Mammary epithelial cell (primary cell): Measurements from ENCODE around the gene LEFTY2.

Experiments used
- EZH2 ChIP-seq: IDR thresholded peaks from 2 replicates; pipeline ENCODE4 v1.6.1; 2012; ENCODE audit warnings: low read length, inconsistent platforms, borderline replicate concordance
- TF ChIP-seq, protein P1 (sequence below), 2 donors: IDR thresholded peaks in 1 of 2; conservative IDR thresholded peaks in 1 of 2; 2 replicates each; pipeline ENCODE4 v1.5.1; 2011 to 2012; ENCODE audit warnings: inconsistent platforms in 2 of 2, low read length in 2 of 2, mild to moderate bottlenecking in 2 of 2, control low read depth in 1 of 2, low read depth in 1 of 2; ENCODE audit not compliant: insufficient read depth in 1 of 2; ENCODE audit errors: extremely low read depth in 1 of 2

DNA sequence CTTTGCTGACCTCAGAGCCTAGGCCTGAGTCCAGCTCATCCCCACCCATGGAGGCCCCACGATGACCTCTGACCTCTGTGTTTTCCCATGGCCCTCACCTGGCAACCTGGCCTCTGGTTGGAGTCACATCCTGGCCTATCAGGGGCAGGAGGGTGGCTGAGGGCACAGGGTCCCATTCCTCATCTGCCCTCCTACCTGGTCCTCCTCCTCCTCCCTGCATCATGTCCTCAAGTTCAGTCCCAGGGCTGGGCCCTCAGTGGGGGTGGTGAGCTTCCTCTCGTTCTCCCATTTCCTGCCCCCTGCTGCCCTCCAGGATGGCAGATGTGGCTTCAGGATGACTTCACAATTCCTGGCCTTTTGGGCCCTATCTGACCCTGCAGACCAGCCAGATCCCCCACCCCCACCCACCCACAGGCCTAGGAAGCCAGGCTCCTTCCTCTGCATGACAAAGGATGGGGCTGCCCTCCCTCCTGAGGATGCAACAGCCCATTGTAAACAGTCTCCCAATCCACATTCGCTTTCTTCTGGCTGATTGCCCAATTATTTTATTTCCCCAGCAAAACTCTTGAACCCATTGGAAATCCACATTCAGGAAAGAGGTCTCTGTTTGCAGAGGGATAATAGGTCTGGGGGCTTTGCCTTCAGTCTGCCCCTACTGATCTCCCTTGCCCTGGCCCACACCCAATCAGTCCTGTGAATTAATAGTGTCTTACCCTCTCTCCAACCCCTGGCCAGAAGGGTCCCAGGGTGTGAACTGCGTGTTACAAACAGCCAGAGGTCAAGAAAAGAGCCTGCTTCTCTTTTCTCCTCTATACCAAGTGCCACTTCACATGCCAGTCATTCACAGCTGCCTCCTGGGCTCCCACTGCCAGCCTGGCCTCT lies 41.7 kb downstream of the LEFTY2 start:
- TF ChIP-seq, protein P1, sequence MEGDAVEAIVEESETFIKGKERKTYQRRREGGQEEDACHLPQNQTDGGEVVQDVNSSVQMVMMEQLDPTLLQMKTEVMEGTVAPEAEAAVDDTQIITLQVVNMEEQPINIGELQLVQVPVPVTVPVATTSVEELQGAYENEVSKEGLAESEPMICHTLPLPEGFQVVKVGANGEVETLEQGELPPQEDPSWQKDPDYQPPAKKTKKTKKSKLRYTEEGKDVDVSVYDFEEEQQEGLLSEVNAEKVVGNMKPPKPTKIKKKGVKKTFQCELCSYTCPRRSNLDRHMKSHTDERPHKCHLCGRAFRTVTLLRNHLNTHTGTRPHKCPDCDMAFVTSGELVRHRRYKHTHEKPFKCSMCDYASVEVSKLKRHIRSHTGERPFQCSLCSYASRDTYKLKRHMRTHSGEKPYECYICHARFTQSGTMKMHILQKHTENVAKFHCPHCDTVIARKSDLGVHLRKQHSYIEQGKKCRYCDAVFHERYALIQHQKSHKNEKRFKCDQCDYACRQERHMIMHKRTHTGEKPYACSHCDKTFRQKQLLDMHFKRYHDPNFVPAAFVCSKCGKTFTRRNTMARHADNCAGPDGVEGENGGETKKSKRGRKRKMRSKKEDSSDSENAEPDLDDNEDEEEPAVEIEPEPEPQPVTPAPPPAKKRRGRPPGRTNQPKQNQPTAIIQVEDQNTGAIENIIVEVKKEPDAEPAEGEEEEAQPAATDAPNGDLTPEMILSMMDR (conservative IDR thresholded peaks at IDR 0.05 in 1 of 2, IDR thresholded peaks at IDR 0.05 in 1 of 2; ENCODE audit: extremely low read depth in 1 of 2, insufficient read depth in 1 of 2, low read depth in 1 of 2, low read length in 2 of 2), result no peak
- TF ChIP-seq EZH2, result no peak
